GM21381 (cell line): Measurements from ENCODE around the gene ASCC3.
"Not testable (repeated sequence)": the region's sequence is repeated elsewhere in the genome, so short reads cannot be mapped to it uniquely, and the experiment has no call there.

ENCODE experiments used
- ATAC-seq: cut with Tn5 transposase; IDR thresholded peaks from one replicate; pipeline ENCODE4 v1.9.1; 2021; ENCODE audit warnings: mild to moderate bottlenecking, moderate library complexity; ENCODE audit not compliant: unreplicated experiment

ASCC3 gene

DNA sequence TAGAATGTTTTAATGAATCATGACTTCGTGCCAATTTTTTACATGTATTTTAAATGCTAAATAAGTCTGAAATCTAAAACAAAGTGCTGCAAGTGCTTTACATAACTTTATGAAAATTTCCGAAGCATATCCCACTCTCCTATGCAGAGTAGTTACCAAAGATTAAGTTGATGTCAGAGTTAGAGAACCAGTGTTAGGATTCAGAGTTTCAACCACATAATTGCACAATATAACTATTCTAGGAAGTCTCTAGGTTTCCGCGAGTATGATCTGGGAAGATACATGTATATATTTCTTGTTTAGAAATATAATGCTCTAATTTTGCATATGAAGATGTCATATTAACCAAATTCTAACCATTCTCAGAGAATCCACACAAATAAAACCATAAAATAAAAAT lies 74.8 kb downstream of the ASCC3 start:
- ATAC-seq, result no peak

DNA sequence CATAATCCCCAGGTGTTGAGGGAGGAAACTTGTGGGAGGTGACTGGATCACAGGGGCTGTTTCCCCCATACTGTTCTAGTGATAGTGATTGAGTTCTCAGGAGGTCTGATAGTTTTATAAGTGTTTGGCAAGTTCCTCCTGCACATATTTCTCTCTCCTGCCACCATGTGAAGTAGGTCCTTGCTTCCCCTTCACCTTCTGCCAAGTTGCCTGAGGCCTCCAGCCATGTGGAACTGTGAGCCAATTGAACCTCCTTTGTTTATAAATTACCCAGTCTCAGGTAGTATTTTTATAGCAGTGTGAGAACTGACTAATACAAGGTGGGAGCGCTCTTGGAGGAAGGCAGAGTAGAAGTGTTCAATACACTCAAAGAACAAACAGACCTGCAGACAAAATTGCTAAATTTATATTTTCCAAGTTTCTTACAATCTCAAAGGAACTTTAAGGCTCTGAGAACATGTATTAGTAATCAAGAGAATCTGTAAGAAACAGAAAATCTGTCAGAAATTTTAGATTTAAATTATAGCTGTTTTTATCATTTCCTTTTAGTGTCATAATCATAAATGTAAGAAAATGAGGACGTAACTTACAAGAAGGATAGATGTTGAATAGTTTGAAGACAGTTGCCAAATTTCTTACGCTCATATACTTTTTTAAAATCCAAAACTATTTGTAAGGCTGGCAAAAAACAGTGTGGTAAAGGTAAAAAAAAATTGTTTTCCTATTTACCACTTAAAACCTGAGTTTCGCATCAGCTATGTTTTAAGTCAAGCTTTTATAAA lies 77.7 kb downstream of the ASCC3 start:
- ATAC-seq, result no peak

- ATAC-seq, result no peak
Observed at GRCh38 chr6:100801036-100801435, 80.1 kb downstream of the ASCC3 start.

GRCh38 chr6:100796049-100796823 lies 84.9 kb downstream of the ASCC3 start:
- peak; percentile 87 for ATAC-seq

DNA sequence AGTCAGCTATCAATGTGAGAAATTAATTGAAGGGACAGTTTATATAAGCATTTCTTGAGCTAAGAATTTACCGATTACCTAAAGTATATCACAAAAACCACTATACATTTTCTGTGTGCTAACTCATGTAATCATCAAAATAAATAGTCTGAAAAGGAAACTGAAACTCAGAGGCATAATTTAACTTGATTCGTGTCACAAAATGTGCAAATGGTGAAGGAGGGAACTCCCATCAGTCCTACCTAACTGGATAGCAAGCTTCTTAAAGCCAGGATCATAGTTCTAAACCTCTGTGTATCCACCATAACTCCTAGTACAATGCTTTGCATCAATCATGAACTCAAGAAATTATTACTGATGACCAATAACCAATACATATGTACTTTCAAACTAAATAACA lies 91.0 kb downstream of the ASCC3 start:
- no peak for ATAC-seq

- ATAC-seq, result no peak
Observed at GRCh38 chr6:100785982-100786381, 95.1 kb downstream of the ASCC3 start.

GRCh38 chr6:100780648-100781047 lies 100.5 kb downstream of the ASCC3 start:
- no peak for ATAC-seq

GRCh38 chr6:100775667-100776066 lies 105.5 kb downstream of the ASCC3 start:
- no peak for ATAC-seq

DNA sequence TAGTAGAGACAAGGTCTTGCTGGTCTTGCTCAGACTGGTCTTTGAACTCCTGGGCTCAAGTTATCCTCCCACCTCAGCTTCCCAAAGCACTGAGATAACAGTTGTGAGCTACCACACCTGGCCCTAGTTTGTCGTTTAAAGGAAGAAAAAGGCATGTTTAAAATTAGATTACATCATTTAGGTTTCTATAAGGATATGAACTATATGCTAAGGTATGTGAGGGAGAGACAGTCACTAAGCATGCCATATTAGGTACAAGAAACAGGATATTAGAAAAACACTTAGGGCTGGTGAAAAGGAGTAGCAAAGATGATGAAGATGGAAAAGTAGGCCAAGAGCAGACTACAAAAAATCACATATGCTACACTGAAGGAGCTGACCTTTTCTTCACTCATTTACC lies 106.4 kb downstream of the ASCC3 start:
- no peak for ATAC-seq

GRCh38 chr6:100768816-100769351 lies 112.2 kb downstream of the ASCC3 start:
- ATAC-seq, result no peak

- no peak for ATAC-seq
Observed at GRCh38 chr6:100763617-100764241, 117.4 kb downstream of the ASCC3 start.

GRCh38 chr6:100761841-100762240 lies 119.3 kb downstream of the ASCC3 start:
- ATAC-seq, result no peak

DNA sequence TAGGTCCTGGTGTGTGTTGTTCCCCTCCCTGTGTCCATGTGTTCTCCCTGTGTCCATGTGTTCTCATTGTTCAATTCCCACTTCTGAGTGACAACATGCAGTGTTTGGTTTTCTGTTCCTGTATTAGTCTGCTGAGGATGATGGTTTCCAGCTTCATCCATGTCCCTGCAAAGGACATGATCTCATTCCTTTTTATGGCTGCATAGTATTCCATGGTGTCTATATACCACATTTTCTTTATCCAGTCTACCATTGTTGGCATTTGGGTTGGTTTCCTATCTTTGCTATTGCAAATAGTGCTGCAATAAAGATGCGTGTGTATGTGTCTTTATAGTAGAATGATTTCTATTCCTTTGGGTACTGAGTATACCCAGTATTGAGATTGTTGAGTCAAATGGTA lies 122.7 kb downstream of the ASCC3 start:
- ATAC-seq, result not testable (repeated sequence)

GRCh38 chr6:100753421-100753820 lies 127.7 kb downstream of the ASCC3 start:
- ATAC-seq, result no peak

GRCh38 chr6:100751590-100751989 lies 129.5 kb downstream of the ASCC3 start:
- ATAC-seq, result no peak

- ATAC-seq, result no peak
Observed at GRCh38 chr6:100745419-100746041, 135.6 kb downstream of the ASCC3 start.

DNA sequence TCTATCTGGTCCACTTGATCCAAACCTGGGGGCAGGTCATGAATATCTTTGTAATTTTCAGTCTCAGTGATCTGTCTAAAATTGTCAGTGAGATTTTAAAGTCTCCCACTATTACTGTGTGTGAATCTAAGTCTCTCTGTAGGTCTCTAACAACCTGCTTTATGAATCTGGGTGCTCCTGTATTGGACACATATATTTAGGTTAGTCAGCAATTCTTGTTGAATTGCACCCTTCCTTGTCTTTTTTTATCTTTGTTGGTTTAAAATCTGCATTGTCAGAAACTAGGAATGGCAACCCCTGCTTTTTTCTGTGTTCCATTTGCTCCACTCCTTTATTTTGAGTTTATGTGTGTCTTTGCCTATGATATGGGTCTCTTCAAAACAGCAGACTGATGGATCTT lies 140.7 kb downstream of the ASCC3 start:
- no peak for ATAC-seq

DNA sequence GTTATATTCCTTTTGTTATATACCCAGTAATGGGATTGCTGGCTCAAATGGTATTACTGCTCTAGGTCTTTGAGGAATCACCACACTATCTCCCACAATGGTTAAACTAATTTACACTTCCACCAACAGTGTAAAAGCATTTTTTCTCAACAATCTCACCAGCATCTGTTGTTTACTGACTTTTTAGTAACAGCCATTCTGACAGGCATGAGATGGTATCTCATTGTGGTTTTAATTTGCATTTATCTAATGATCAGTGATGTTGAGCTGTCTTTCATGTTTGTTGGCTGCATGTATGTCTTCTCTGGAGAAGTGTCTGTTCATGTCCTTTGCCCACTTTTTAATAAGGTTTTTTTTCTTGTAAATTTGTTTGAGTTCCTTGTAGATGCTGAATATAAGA lies 143.4 kb downstream of the ASCC3 start:
- not testable (repeated sequence) for ATAC-seq

GRCh38 chr6:100731411-100731810 lies 149.7 kb downstream of the ASCC3 start:
- ATAC-seq, result no peak

DNA sequence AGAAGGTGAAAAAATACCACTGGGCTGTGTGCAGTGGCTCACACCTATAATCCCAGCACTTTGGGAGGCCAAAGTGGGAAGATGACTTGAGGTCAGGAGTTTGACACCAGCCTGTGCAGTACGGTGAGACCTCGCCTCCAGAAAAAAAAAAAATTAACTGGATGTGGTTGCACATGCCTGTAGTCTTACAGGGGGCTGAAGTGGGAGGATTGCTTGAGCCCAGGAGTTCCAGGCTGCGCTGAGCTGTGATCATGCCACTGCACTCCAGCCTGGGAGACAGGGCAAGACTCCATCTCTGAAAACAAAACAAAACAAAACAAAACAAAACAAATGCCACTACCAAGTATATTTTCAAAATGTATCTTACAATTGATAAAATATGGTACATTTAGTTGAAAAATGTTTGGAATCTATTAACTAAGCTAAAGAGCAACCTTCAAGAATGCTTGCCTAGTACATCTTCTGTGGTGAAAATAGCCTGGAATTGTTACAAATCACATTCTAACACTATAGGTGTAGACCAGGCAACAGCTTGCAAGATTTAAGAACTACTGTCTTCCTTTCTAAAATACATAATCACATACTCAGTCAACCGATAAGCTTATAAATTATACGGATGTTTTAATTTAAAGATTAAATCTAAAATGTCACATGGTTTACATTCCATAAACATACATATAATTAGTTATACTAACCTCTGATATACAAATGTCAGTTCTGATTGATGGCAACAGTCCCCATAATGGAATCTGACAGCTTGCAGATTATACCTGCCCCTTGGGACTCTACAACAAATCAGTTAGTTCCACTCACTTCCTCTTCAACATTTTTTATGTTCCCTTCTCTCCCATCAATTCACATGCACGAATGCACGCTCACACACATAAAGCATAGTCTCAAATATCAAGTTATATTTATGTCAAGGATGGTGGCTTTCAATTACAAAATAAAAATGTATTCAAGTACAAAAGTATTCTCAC lies 150.8 kb downstream of the ASCC3 start:
- no peak for ATAC-seq
